GM18868 (cell line): ENCODE measurements around the gene PALM.
"Not testable (repeated sequence)": the region's sequence is repeated elsewhere in the genome, so short reads cannot be mapped to it uniquely, and the experiment has no call there.

Experiments used
- ATAC-seq: cut with Tn5 transposase; IDR thresholded peaks from one replicate; pipeline ENCODE4 v1.9.1; 2021; ENCODE audit warnings: mild to moderate bottlenecking, moderate library complexity; ENCODE audit not compliant: unreplicated experiment

Gene PALM

DNA sequence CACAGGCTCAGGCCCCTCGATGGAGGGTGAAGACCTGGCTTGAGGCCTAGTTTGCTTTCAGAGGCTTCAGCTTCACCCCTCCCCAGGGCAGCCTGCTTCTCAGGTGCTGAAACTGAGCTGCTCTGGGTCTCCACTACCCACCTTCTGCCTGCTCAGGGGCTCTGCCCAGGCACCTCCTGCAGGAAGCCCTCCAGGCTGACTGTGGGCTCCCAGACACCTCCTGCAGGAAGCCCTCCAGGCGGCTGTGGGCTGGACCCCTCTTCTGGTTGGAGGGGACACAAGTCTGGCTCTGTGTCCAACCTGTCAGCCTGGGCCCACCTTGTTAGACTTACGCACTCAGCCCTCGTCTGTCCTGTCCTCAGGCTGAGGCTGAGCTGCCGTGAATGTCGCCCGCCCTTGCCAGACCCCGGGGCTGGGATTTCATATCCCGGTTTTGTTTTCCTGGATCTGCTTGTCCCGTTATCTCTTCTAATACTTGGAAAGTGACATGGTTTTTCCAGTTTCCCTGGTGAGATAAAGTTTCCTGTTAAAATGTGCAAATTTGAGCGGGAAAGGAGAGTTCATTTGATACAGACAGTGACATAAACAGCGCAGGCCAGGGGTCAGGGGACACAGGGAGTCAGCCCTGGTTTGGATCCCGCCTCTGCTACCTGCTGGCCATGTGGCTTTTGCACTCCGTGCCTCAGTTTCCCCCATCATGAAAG, 21.4 kb downstream of the PALM start:
- ATAC-seq, result no peak

DNA sequence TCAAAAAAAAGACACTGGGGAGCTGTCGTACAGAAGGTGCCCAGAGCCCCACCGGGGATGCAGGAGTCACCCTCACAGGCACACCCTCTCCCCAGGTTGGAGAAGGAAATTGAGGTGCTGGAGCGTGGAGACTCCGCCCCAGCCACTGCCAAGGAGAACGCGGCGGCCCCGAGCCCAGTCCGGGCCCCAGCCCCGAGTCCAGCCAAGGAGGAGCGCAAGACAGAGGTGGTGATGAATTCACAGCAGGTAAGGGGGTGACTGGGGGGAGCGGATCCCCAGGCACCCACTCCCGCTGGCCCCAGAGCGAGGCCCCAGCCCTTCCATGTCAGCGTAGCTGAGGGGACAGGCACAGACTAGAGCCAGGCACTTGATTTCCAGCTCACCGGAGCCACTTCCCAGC, 22.3 kb downstream of the PALM start:
- ATAC-seq, result no peak

DNA sequence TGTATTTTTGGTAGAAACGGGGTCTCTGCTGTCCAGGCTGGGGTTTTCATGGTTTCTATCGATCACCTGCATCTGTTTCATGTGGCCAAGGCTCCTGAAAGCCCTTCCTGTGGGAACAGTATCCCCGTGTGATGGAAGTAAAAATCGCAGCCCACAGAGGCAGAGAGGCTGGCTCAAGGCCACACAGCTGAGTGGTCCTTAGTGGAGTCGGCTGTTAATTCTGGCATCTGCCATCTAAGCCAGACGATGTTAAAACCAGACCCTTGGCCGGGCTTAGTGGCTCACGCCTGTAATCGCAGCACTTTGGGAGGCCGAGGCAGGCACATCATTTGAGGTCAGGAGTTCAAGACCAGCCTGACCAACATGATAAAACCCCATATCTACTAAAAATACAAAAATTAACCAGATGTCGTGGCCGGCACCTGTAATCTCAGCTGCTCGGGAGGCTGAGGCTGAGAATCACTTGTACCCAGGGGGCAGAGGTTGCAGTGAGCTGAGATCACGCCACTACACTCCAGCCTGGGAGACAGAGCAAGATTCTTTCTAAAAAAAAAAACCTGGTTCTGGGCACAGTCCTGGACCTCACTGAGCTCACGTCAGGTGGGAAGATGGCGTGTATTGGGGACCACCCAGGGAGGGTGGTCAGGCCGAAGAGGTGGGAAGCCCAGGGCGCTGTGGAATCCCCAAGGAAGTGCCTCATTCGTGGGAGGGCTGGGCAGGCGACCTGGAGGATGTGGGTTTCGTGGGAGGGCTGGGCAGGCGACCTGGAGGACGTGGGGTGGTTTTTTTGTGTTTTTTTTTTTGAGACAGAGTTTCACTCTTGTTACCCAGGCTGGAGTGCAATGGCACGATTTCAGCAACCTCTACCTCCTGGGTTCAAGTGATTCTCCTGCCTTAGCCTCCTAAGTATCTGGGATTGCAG, 23.7 kb downstream of the PALM start:
- no peak for ATAC-seq

DNA sequence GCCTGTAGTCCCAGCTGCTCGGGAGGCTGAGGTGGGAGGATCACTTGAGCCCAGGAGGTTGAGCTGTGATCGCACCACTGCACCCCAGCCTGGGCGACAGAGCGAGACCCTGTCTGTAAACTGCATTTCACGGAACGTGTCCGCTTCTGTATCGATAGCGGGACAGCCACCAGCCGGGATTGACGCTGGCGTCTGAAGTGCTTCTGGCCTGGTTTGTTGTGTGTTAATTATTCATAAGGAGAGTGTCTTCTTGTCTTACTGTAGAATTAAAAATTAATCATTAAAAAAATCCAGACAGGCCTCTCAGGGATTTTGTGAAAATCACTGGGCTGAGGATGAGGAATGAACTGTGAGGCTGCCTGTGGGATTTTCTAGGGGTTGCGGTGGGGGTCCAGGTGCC, 26.0 kb downstream of the PALM start:
- no peak for ATAC-seq

DNA sequence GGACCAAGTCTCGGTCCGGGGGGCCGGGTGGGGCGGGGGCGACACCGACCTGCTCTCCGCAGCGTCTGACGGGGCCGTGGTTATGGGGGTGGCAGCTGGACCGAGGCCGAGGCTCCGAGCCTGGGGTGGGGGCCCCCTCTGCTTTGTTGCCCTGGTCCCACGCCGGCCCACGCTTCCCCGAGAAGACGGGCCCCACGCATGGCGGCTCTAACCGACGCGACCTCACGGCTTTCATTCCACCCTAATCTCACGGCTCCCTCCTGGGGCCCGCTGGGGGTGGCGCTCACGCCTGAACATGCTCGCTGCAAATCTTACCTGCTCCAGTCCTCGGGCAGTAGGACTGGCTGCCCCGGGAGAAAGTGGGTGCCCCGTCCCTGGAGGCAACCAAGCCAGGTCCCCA, 27.4 kb downstream of the PALM start:
- no peak for ATAC-seq

DNA sequence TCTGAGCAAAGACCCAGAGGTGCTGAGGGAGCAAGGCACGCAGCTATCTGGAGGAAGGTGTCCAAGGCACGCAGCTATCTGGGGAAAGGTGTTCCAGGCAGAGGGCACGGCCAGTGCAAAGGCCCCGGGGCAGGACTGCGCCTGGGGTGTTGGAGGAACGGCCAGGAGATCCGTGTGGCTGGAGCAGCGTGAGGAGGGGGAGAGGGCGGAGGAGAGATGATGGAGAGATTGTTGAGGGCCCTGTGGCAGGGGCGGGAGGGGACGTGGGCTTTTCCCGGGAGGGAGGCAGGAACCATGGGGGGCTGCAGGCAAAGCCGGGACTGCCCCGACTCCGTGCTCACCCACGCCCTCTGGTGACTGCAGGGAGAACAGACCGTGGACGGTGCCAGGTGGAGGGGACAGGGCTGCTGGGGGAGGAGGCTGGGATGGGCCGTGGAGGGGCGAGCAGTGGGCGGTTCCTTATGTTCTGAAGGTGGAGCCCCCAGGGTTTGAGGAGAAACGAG, 28.9 kb downstream of the PALM start:
- ATAC-seq, result no peak

DNA sequence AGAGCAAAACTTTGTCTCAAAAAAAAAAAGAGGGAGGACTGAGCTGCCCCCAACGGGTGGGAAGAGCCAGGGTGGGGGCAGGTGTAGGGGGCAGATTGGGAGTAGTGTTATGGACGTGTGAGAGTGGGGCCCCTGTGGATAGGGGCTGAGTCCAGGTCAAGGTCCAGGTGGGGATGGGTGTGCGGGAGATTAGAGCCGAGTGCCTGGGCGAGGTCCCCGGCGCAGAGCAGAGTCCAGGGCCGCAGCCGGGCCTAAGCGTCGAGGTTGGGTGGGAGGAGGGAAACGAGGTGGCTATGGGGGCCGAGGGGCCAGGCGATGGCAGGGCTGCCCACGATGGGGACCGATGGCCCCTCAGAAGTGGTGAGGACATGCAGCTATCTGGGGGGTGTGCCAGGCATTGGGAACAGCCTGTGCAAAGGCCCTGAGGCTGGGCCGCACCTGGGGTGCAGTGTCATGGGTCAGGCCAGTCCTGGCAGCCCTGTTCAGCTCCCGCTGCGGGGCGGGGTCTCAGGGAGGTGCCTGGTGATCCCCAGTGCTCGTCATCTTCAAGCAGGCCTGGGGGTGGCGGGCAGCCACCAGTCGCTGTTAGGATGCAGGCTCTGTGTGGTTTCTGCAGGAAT, 29.9 kb downstream of the PALM start:
- no peak for ATAC-seq

DNA sequence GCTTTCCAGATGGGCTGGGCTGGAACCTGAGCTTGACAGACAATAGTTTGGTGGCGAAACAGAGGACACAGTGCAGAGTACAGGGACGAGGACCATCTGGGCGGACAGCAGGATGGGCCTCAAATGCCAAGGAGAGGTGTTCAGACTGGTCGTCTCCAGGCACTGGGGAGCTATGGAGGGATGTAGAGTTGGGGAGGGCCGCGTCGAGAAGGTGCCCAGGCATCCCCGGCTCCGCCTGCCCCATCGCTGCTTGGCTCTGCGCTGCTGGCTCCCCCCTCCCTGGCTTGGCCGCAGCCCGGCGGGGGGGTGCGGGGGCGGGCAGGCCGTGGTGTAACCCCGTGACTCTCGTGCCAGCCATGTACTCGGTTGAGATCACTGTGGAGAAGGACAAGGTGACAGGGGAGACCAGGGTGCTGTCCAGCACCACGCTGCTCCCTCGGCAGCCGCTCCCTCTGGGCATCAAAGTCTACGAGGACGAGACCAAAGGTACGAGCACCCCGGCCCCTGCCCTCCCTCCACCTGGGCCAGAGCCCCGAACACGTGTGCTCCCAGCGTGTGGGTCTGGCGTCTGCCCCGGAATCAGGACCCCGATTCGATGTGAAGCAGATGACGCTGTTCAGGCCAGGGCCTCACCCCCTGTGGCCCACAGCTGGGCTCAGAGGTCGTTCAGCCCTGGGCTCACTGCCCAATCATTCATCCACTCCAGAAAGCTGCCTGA, 31.4 kb downstream of the PALM start:
- ATAC-seq, result no peak

DNA sequence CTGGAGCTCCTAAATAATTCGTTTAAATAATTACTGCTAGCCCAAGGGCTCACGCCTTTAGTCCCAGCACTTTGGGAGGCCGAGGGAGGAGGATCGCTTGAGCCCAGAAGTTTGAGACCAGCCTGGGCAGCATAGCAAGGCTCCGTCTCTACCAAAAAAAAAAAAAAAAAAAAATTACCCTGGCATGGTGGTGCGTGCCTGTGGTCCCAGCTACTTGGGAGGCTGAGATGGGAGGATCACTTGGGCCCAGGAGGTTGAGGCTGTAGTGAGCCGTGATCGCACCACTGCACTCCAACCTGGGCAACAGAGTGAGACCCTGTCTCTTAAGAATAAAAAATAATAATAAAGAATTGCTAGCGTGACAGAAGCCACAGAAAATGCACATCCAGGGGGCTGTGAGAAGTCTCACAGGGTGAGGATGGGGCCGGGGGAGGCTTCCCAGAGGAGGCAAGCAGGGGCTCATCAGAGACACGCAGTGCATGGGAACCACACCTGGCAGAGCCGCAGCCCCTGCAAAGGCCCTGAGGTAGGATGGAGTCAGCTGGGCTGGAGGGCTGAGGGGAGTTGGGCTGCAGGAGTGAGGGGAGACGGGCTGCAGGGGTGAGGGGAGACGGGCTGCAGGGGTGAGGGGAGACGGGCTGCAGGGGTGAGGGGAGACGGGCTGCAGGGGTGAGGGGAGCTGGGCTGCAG, 32.2 kb downstream of the PALM start:
- not testable (repeated sequence) for ATAC-seq

DNA sequence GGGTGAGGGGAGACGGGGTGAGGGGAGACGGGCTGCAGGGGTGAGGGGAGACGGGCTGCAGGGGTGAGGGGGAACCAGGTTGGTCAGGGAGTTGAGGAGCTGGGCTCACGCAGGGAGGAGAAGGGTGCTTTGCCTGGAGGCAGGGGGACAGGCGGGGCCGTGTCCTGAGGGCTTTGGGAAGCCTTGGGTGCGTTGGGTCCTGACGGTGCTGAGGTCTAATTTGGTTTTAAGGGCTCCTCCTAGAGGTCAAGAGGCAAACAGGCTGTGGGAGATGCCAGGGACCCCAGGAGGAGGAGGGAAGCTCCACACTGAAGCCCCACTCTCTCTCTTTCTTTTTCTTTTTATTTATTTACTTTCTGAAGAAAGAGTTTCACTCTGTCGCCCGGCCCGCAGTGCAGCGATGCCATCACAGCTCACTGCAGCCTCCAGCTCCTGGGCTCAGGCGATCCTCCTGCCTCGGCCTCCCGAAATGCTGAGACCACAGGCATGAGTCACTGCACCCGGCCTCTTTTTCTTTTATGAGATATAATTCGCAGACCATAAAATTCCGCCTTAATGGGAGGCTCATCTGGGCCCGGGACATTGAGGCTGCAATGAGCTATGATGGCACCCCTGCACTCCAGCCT, 32.9 kb downstream of the PALM start:
- ATAC-seq, result no peak

DNA sequence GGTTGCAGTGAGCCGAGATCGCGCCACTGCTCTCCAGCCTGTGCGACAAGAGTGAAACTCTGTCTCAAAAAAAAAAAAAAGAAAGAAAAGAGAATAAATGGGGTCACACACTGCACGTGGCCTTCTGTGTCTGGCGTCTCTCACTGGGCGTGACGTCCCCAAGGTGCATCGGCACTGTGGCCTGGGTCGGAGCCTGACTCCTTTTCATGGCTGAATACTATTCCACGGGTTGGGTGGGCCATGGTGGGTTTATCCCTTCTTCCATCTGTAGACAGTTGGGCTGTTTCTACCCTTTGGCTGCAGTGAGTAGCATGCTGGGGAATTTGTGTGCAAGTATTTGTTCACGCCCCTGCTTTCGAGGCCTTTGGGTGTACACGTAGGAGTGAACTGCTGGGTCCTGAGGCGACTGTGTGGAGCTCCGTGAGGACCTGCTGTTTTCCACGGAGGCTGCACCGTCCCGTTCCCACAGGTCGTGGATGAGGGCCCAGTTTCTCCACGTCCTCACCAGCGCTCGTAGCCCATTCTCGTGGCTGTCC, 33.9 kb downstream of the PALM start:
- ATAC-seq, result no peak

DNA sequence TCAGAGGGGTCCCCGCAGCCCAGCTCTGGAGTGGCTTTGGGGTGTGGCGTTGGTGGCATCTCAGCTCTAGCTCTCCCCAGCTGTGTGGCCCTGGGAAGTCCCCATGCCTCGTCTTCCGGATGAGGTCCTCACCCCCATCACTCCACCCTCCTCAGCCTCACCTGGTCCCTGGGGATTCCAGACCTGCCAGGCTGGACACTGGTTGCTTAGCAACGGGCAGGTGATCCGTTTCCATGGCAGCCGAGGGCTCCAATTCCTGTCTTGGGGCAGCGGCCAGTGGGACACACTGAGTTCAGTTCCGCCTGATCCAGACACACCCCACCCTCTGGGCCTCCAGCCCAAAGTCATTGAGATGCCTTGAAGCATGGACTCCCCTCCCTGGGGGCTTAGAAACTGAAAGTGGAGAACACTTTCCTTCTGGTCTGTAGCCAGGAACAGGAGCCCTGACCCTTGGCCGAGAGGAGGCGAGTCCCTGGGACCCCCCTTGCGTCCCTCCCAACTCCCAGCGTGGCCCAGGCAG, 34.5 kb downstream of the PALM start:
- ATAC-seq, result no peak

DNA sequence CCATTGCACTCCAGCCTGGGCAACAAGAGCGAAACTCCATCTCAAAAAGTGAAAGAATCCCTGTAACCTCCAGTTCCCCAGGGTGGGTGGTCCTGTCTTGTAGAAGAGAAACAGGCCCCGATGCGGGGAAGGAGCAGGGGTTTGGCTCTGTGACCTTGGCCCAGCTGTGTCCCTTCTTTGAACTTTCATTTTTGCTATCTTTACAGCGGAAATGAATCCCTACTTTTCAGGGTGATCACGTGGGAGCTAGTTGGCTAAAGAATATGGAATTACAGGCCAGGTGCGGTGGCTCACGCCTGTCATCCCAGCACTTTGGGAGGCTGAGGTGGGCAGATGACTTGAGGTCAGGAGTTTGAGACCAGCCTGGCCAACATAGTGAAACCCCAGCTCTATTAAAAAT, 36.4 kb downstream of the PALM start:
- ATAC-seq, result not testable (repeated sequence)

DNA sequence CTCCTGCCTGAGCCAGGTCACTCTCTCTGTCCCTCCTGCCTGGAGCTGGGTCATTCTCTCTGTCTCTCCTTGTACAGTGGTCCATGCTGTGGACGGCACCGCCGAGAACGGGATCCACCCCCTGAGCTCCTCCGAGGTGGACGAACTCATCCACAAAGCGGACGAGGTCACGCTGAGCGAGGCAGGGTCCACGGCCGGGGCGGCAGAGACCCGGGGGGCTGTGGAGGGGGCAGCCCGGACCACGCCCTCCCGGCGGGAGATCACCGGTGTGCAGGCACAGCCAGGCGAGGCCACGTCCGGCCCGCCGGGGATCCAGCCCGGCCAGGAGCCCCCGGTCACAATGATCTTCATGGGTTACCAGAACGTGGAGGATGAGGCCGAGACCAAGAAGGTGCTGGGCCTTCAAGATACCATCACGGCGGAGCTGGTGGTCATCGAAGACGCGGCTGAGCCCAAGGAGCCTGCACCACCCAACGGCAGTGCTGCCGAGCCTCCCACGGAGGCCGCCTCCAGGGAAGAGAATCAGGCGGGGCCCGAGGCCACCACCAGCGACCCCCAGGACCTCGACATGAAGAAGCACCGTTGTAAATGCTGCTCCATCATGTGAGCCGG, 37.6 kb downstream of the PALM start:
- ATAC-seq, result no peak

DNA sequence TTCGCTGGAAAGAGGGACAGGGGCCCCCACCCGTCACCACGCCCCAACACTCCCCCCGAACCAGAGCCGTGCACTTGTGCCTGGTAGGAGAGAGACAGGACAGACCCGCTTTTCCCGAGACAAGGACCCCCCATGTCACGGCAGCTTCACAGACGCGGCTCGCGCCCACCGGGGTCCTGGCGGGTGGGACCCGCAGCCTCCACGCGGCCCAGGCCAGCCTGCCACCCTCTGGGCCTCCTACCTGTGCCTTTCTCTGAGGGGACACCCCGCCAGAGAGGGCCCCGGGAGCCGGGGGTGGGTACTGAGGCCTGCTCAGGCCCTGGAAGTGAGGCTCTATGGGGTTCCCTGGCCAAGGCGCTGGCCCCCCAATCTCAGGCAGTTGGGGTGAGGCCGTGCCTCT, 38.2 kb downstream of the PALM start:
- no peak for ATAC-seq

DNA sequence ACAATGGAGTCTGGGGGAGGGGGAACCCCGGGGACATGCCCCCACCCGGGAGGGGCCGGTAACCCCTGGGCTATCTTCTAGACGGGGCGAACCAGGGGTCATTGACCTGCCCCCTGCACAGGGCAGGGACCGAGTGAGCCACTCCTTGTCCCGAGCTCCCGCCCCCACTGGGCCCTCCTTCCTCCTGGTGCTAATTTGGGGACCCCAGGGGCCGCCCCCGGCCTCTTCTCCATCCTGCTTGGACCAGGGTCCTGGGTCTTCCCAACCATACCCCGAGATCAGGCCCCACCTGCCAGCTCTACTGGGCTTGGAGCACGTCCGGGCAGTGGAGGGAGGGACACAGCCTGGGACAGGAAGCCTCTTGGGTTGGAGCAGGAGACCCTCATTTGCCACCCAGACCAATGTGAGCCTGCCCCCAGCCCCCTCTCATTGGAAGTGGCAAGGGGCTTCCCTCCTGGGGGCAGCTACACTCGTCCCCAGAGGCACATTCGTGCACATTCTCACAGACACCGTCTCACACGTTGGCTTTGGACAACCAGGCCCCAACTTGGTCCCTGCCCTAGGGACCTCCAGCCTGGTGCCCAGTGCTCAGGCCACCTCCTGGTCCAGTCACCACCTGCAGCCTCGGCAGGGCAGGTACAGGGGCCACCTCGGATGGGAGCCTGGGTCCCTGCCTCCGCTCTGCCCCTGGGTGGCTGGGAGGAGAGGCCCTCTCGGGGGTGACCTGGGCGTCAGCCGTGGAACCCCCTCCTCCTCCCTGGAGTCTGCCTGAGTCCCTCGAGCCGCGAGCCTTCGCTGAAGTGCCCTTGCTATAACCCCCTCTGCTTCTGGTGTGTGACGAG, 38.9 kb downstream of the PALM start:
- ATAC-seq, result no peak

DNA sequence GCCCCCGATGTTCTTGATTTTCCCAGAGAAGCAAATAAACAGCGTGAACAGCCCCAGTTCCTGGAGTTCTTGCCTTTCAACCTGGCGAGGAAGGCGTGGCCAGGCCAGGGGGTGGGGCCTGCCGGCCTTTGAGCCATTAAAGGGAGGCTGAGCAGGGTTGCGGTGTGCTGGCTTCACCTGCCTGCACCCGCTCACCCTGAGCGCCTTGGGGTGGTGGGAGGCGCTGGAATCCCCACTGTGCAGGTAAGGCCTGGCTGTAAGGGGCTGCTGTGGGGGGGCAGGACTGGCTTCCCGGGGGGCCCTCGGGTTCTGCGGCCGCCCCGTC, 39.5 kb downstream of the PALM start:
- no peak for ATAC-seq

DNA sequence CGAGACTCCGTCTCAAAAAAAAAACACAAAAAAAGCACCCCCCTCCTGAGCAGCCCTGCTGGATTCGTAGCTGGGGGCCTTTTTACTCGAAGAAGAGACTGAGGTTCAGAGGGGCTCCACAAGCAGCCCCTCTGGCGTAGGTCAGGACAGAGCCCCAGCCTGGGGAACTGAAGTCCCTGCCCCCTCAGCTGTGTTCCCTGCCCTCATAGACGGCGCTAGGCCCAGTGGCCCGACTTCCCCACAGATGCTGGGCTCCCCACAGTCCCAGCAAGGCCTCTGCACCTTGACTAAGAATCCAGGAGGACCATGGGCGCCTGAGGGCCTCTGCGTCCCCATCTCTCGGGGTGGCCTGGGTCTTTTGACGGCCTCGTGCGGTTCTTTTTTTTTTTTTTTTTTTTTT, 41.1 kb downstream of the PALM start:
- ATAC-seq, result no peak
